GM03348 (cell line): ENCODE measurements around the gene FAHD2A.
"Not testable (repeated sequence)": the region's sequence is repeated elsewhere in the genome, so short reads cannot be mapped to it uniquely, and the experiment has no call there.

Source experiments
- DNase-seq: peaks from one replicate; pipeline ENCODE4 v3.0.0; 2012; ENCODE audit warnings: low spot score

Gene FAHD2A

GRCh38 chr2:95390881-95391321, 11.6 kb upstream of the FAHD2A start:
- no peak for DNase-seq

DNA sequence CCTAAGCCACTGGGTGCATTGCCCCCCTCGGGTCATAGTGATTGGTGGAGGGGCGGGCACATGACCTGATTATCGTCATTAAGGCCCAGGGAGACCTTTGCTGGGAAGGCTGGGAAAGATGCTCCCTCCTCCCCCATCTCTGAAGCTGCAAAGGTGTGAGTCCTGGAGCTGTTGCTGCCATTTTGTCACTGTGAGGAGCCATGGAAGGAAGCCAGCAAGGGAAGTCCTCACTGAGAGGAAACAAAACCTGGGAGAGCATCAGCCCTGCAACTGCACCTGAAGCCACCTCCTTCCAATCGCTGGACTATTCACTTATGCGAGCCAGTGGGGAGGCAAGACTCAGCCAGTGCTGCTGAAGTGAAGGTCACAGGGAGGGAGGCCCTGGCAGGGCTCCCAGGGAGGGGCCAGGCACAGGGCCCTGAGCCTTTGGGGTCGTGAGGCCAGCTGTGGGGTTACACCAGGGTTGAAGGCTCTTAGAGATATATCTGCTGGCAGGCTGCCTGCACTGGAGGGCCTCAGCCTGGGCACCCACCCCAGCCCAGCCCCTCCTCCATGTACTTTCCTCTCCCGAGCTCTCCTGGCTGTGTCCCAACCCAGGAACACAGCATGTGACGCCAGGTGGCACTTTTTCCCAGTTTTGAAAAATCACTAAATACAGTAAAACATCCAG, 10.7 kb upstream of the FAHD2A start:
- no peak for DNase-seq

DNA sequence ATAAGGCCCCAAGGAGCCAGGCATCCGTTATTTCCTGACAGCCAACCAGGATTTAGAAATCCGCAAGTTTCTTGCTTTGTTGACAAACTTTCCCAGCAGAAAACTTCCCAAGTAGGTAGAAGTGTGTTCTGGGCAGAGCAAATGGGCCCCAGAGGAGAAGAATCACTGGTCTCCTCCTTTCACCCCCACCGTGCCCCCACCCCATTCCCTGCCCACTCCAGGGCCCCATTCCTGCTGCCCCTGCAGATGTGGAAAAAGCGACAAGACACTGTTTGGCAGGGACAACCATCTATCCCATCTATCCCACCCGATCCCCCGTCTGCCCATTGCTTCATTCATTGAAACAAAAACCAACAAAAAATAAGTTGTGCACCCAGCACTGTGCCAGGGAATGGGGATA, 10.2 kb upstream of the FAHD2A start:
- DNase-seq = no peak

GRCh38 chr2:95392730-95393455, 9.6 kb upstream of the FAHD2A start:
- DNase-seq = no peak

GRCh38 chr2:95393901-95394300, 8.6 kb upstream of the FAHD2A start:
- no peak for DNase-seq

DNA sequence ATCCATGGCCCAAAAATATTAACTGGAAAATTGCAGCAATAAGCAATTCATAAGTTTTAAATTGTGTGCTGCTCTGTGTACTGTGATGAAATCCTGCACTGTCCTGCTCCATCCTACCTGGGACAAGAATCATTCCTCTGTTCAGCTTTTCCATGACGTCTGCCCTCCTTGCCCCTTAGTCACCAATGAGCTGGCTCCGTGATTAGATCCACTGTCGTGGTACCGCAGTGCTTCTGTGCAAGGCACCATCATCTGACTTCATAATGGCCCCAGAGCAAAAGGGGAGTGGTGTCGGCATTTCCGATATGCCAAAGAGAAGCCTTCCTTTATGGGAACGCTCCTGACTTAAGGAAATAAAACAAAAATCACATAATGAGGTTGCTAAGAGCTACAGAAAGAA, 3.4 kb upstream of the FAHD2A start:
- no peak for DNase-seq

DNA sequence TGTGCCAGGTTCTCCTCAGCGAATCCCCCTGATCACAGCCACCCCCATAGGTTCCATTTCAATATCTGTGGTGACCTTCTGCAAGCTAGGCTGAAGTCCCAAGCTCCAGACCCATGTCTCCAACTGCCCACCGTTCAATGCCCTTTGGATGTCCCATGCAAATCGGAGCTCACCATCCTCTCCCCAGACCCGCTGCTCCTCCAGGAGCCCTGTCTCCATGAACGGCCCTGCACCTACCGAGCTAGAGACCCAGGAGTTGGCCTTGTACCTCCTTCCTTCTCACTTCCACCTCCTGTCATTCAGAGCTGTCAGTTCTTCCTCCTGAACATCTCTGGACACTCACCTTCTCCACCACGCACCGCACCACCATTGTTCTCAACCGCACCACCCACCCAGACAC, 1.0 kb upstream of the FAHD2A start:
- no peak for DNase-seq

GRCh38 chr2:95402004-95402369, 521 bp upstream of the FAHD2A start:
- not testable (repeated sequence) for DNase-seq

DNA sequence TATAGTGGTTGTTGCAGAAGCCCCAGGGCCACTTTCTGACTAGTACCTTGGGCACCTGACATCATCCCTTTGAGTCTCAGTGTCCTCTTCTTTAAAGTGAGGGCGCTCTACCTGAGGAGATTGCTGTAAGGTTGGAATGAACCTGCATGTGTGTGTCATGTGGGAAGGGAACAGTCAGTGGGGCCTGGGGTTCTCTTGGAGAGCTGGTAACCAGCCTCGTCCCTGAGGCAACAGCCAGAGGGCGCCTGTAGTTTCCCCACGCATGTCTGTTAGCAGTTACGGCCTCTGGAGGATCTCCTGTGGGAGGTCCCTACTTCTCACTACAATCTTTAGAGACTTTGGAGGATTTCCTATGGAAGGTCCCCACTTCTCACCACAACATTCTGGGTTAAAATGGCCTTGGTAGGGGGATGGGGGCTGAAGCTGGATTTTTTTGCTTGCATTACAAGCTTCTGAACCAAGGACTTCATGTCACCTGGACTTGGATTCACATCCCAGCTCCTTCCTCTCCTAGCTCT, 755 bp downstream of the FAHD2A start:
- DNase-seq = peak; percentile 43

- not testable (repeated sequence) for DNase-seq
Observed at GRCh38 chr2:95403824-95404223, 1.3 kb downstream of the FAHD2A start.

DNA sequence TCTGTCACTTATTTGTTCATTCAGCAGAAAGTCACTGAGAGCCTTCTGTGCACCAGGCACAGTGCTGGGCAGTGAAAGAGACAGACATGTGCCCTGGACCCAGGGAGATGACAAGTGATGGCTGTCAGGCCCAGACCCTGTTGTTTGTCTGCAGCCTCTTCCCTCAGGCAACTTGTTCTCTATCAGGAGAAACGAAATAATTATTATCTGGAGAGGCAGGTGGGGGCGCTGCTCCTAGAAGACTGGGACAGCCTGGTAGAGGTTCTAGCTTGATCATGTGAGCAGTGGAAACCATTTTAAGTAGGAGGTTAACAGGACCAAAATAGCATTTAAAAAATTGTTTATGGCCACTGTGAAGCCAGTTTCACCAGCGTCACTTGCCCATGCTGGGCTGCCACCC, 2.2 kb downstream of the FAHD2A start:
- not testable (repeated sequence) for DNase-seq

DNA sequence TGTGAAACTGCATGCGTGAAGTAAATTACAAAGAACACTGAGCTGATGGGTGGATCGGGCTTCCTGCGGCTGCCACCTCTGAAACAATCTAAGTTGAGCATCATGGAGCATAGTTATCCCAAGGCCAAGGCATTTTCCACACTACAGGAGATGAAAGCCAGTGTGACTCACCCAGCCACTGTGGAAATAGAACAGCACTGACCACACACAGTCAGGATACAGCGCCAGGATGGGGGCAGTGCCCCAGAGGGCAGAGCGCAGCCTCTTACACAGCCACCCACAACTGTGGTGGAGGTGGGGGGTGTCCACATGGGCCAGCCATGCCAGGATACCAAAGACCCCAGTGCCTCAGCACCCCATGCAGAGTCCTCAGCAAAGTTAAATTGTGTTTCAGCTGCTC, 8.7 kb downstream of the FAHD2A start:
- not testable (repeated sequence) for DNase-seq

DNA sequence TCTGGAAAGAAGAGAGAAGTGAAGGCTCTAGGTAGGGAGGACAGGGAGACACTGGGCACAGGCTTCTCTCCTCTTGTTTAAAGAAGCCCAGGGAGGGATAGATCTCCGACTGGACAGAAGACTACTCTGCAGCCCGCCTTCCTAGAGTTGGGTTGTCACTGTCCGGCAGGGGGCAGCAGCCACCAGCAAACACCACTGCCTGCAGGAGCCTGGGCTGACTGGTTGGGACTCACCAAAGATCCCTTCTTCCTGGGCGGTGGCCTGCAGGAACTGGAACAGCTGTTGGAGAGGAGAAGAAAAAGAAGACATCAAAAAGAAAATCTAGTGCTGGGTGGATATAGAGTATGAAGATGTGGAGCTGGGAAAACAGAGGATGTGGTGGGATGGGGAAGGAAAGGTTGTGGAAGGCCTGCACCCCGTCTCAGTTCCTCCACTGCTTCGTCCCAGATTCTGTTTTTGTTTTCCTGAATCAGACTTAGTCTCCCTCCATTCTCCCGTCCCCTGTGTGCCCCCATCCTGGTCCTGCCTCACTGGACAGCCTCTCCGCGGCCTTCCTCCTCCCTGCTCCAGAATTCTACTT, 11.6 kb downstream of the FAHD2A start:
- DNase-seq = peak; percentile 81

DNA sequence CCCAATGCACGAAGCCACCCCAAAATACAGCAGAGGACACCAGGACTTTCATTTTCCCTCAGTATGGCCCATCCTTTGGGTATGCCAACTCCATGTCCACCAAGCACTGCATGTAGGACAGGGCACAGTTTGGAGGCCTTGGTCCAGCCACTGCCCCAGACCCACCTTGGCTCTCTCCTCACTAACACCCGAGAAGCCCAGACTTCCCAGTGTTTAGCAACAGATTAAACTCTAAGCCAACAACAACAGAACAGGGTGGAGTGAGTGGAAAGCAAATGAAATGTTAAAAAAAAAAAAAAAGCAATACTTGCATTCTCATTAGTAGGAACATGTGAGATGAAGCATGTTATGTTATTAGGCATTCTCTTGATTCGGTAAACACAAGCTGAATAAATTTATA, 12.6 kb downstream of the FAHD2A start:
- DNase-seq = not testable (repeated sequence)

GRCh38 chr2:95415561-95415960, 13.1 kb downstream of the FAHD2A start:
- DNase-seq = not testable (repeated sequence)

DNA sequence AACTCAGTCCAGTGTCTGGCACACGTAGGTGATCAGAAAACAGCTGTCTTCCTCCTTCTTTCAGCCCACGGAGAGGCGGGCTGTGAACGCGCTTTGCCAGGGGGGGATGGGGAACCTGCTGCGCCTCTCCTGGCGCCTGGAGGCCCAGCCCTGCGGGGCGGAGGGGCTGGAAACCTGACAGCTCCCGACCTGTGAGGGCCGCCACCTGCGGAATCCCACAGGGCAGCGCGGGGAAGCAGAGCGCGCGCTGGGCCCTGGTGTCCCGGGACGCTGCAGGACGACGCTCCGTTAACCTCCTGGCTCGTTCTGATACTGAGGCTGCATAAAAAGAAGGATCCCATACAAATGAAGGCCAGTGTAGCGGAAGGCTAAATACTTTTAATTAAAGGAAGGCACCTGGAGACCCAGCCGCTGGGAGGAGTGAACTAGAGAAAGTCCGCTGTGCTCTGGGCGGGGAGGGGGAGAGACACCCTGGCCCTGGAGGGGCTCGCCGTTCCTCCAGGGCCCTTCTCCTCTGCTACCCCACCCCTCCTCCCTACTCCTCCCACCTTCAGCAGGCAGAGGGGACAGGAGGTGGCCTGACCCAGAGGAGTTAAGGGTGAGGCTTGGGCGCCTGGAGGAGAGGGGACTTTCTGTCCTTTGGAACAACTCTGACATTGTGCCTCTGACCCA, 24.8 kb downstream of the FAHD2A start:
- DNase-seq = not testable (repeated sequence)

DNA sequence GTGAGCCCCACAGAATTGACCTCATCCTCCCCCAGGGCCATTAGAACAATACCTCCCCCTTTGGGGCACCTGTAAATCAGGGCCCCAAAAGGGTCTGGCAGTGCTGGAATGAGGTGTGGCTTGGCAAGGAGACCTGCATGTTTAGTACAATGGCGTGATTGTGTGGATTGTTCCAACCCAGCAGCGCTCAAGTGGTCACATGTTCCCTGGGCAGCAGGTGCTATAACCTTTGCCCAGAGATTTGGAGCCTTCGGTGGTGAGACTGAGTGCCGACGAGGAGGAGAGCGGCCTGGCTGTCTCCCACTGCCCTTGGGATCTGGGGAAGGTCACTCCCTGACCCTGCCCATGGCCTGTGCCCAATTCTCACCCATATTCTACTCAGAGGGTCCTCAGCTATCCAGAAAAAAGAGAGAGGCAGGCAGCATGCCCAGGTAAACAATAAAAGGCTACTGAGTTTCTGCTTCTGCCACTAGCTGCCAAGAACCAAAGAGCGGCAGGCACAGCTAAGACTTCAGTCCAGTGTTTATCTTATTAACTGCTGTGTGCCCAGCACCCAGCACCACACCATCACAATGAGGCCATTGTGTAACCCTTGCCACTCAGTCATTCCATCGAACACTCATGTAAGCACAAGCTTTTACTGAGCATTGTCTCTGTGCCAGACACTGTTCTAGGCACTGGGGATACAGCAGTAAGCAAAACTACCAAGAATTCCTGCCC, 27.4 kb downstream of the FAHD2A start:
- not testable (repeated sequence) for DNase-seq

DNA sequence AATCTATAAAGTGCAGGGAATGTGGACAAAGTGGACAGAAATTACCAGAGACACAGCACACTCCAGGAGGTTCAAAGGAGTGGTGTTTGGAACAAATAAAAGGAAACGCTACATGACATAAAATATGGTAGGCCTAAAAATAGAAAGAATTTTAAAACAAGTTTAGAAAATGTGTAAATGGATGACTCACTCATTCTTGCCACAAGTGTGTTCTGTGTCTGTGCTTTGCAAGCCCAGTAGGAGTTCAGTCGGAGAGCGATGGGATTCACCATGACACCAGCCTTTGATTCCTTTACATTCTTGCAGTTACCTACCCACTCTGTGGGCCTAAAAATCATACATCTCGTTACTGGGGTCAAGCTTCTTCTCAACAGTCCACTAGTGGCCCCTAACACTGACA, 30.9 kb downstream of the FAHD2A start:
- DNase-seq = not testable (repeated sequence)

DNA sequence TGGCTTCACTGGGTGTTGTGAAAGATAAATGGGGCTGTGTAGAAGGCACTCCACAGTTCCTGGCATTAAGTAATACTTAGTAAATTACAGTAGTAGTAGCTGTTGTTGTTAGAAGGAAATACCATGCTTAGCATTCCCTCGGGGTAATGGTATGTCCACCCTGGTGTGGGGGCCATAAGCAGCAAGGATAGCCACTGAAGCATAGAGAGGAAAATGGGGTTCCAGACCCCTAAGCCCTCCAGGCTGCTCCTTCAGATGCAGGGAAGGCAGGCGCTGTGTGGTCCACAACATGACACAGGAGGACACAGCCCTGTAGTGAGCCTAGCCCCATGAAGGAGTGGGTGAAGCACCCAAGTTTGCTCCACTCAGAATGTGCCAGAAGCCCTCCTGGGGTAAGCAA, 31.5 kb downstream of the FAHD2A start:
- not testable (repeated sequence) for DNase-seq

DNA sequence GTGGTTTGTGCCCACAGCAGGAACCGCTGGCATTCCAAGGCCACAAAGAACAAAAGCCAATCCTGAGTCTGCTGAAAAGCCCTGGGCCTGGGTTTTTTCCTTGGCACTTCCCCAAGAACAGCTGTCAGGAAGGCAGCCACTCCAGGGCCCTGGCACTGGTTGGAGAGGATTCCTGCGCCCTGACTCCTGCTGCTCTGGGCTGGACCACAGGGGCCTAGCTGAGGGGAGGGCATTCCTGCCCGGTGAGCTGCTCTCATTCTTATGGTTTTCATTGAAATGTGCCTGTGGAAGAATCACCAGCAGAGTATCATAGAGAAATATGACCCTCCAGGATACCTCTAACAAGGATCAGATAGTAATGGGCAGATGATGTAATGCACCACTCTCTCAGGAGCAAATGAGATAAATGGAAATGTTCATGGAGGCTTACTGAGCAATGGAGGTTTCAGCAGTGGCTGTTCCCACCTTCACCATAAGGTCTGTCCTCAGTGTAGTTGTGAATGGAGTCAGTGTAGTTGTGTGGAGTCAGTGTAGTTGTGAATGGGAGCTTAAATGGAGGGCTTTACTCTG, 32.1 kb downstream of the FAHD2A start:
- DNase-seq = not testable (repeated sequence)

- not testable (repeated sequence) for DNase-seq
Observed at GRCh38 chr2:95435162-95435871, 32.8 kb downstream of the FAHD2A start.
